Activated CD8-positive, alpha-beta T cell treated with anti-CD3 and anti-CD28 coated beads, Interleukin-2, amount 10 ng/mL, durations not matched to agents 7 days and 5 days (primary cell): ENCODE data around the gene CDS1. TPM values are rescaled to one million over a fixed set of nuclear protein-coding genes. Genes with fewer than 3 reads are reported as not detected.

Experiments
- ATAC-seq: fragments of 150-1000 bp; cut with Tn5 transposase; one replicate; pipeline ENCODE4 v1.10.0; 2021; ENCODE audit warnings: moderate library complexity
- CTCF ChIA-PET: fragments of 350-600 bp; sonication (Branson Sonifier 250); formaldehyde crosslinking; loops from one replicate; lab custom pipeline; 2021; ENCODE audit warnings: antibody characterized with exemption; lab: Charles Lee
- POLR2A ChIA-PET: fragments of 350-600 bp; sonication (Branson Sonifier 250); formaldehyde crosslinking; loops from one replicate; lab custom pipeline; 2021; ENCODE audit warnings: antibody characterized with exemption; lab: Charles Lee
- DNase-seq: peaks from one replicate; pipeline ENCODE4 v3.0.0-alpha.2; 2020
- H3K27ac Mint-ChIP-seq: one replicate; pipeline ENCODE4 v1.8.0; 2021; ENCODE audit warnings: mild to moderate bottlenecking, mixed read lengths
- H3K27me3 Mint-ChIP-seq: one replicate; pipeline ENCODE4 v1.8.0; 2021; ENCODE audit warnings: low read depth, mixed read lengths
- H3K36me3 Mint-ChIP-seq: one replicate; pipeline ENCODE4 v1.8.0; 2021; ENCODE audit warnings: low read depth, mixed read lengths
- H3K4me1 Mint-ChIP-seq: one replicate; pipeline ENCODE4 v1.8.0; 2021; ENCODE audit warnings: low read depth, mixed read lengths
- H3K4me3 Mint-ChIP-seq: one replicate; pipeline ENCODE4 v1.8.0; 2021; ENCODE audit warnings: mild to moderate bottlenecking, mixed read lengths
- H3K9me3 Mint-ChIP-seq: one replicate; pipeline ENCODE4 v1.8.0; 2022; ENCODE audit warnings: mixed read lengths; ENCODE audit not compliant: insufficient read depth
- total RNA-seq, 2 experiments: library from RNA; stranded (reverse); gene quantifications; one replicate each; pipeline ENCODE4 v1.2.3, GENCODE V29; 2021

The CDS1 gene
- total RNA-seq, 2 experiments from 2014 or later, result not detected

- ChIA-PET POLR2A (no interaction called here), CTCF (no interaction called here)
- H3K4me3 Mint-ChIP-seq, result no peak overlapping the region
- H3K27ac Mint-ChIP-seq, result no peak overlapping the region
- peaks cover 2% of the 10 kb centered on the region for H3K36me3 Mint-ChIP-seq
- DNase-seq (no peak), ATAC-seq (no peak)
- H3K9me3 Mint-ChIP-seq, result no peaks in the 10 kb centered on the region
- H3K4me1 Mint-ChIP-seq, result peaks cover 14% of the 10 kb centered on the region
- H3K27me3 Mint-ChIP-seq, result peaks cover 4% of the 10 kb centered on the region
Measured at GRCh38 chr4:84697615-84698201, 114.8 kb downstream of the CDS1 start.

- Mint-ChIP-seq H3K36me3 (peaks cover 2% of the 10 kb centered on the region), H3K9me3 (no peaks in the 10 kb centered on the region), H3K27me3 (peaks cover 10% of the 10 kb centered on the region), H3K4me3 (no peak overlapping the region), H3K4me1 (peaks cover 14% of the 10 kb centered on the region), H3K27ac (no peak overlapping the region)
- DNase-seq, result no peak
- no peak for ATAC-seq
- CTCF ChIA-PET, result no interaction called here
- POLR2A ChIA-PET, result no interaction called here
Measured at GRCh38 chr4:84699001-84699671, 116.2 kb downstream of the CDS1 start.

Other genes with a start within 250 kb of the CDS1 start
- not detected for gene NKX6-1, start 83.8 kb upstream of the CDS1 start, total RNA-seq